NCI-H69 (cell line): ENCODE measurements around the gene RCVRN.

ENCODE experiments used
- DNase-seq: peaks from one replicate; lab custom pipeline; 2025; lab: John Stamatoyannopoulos, UW

Gene RCVRN

GRCh38 chr17:9905078-9905415 is at the start of gene RCVRN:
Gene RCVRN (minus strand): TSS chr17:9905271. CDS start chr17:9905180, 91 bp downstream.
- DNase-seq = no peak

- no peak for DNase-seq
These were observed 48.4 kb upstream of the RCVRN start for GRCh38 chr17:9953492-9953891.

GRCh38 chr17:9951803-9952202 is 46.7 kb upstream of the RCVRN start:
- DNase-seq = no peak

DNA sequence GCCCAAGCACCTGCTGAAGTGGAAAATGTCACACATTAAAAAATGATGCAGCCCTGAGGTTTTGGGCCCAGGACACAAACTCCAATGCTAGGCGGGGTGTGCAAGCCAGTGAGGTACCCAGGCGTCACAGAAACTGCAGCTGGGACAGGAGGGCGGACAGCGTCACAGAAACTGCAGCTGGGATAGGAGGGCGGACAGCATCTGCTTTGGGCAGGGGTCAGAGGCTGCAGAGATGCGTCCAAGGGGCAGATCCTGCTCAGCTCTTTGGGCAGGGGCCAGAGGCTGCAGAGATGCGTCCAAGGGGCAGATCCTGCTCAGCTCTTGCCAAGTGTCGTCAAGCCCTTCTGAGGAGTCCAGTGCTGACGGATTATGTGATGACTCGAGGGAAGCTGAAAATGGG is 43.9 kb upstream of the RCVRN start:
- DNase-seq = no peak

- DNase-seq = no peak
These were observed 39.6 kb upstream of the RCVRN start for GRCh38 chr17:9944704-9945103.

GRCh38 chr17:9943343-9943742 is 38.3 kb upstream of the RCVRN start:
- DNase-seq = no peak

- DNase-seq = no peak
These were observed 37.8 kb upstream of the RCVRN start for GRCh38 chr17:9942885-9943284.

DNA sequence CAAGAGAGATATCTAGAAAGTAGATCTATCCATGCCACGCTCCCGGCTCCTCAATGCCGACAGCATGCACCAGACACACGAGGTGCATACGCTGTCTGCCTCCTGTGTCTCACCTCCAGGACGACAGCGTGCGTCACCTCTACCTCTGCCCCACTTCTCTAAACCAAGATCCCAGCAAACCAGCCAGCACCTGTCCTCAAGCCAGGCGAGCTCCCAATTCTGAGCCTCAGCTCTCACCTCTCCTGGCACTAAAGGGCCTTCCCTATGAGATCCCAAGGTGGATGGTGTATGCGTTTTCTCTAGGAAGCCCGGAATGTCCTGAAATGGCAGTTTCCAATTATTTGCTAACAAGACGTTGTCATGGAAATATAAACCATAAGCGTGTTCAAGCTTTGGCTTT is 36.2 kb upstream of the RCVRN start:
- DNase-seq = no peak

DNA sequence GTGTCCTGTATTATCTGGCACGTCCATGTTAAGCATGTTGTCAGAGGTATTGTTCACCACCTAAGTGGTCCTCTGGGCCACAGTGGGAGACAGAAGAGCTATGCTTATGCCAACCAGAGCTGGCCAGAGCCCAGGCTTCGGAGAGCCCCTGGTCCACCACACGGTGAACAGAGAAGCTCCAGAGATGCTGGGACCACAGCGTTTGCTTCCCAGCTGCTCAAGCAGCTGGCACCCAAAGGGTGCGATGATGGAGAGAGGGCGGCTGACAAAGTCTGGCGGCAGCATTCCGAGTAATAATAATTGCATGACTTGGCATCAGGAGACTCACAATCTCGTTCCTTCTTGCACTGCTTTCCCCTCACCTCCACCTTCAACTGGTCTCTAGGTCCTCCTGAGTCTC is 35.8 kb upstream of the RCVRN start:
- DNase-seq = no peak

DNA sequence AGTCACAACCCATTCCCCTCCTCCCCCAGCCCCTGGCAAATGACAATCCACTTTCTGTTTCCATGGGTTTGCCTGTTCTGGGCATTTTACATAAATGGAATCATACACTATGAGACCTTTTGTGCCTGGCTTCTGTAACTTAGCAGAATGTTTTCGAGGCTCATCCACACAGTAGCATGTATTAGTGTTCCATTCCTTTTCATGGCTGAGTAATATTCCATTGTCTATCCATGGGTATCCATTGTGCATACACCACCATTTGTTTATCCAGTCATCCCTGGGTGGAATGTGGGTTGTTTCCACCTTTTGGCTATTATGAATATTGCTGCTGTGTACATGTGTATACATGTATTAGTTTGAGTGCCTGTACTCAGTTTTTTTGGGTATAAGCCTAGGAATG is 33.7 kb upstream of the RCVRN start:
- no peak for DNase-seq

DNA sequence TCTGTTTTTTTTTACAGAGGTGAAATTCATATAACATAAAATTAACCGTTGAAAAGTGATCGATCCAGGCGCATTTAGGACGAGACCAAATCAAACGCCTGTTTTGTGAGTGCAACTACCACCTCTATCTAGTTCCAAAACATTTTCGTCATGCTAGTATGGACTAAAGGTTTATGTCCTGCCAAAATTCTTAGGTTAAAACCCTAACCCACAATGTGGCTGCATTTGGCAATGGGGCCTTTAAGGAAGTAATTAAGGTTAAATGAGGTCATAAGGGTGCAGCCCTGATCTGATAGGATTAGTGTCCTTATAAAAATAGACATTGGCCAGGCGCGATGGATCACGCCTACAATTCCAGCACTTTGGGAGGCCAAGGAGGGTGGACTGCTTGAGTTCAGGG is 32.8 kb upstream of the RCVRN start:
- no peak for DNase-seq

DNA sequence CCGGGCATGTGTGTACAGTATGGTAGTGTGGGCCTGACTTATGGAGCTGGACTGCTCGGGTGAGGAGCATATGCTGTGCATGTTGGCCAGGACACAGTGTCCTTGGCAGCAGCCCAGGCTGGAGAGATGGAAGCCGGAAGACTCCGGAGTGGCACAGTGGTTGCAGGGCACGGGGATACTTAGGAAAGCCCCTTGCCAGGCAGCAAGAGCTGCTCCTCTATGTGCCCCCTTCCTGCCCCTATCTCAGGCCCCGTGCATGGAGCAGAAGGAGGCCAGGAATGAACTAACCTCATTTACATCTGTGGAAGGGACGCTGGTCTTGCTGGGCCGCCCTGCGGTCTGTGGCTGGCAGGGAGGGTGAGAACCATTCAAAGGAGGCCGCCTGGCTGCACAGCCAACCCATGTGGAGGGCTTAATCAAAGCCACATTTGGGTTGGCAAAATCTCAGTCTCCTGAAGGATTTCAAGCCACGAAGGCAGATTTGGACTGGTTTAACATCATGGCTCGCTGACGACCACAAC is 32.2 kb upstream of the RCVRN start:
- DNase-seq = no peak

- DNase-seq = no peak
These were observed 31.0 kb upstream of the RCVRN start for GRCh38 chr17:9936095-9936494.

GRCh38 chr17:9935408-9935807 is 30.3 kb upstream of the RCVRN start:
- DNase-seq = no peak

GRCh38 chr17:9934331-9934730 is 29.3 kb upstream of the RCVRN start:
- no peak for DNase-seq

GRCh38 chr17:9932491-9932890 is 27.4 kb upstream of the RCVRN start:
- DNase-seq = no peak

- no peak for DNase-seq
These were observed 26.2 kb upstream of the RCVRN start for GRCh38 chr17:9931144-9931741.

- no peak for DNase-seq
These were observed 24.8 kb upstream of the RCVRN start for GRCh38 chr17:9929871-9930270.

DNA sequence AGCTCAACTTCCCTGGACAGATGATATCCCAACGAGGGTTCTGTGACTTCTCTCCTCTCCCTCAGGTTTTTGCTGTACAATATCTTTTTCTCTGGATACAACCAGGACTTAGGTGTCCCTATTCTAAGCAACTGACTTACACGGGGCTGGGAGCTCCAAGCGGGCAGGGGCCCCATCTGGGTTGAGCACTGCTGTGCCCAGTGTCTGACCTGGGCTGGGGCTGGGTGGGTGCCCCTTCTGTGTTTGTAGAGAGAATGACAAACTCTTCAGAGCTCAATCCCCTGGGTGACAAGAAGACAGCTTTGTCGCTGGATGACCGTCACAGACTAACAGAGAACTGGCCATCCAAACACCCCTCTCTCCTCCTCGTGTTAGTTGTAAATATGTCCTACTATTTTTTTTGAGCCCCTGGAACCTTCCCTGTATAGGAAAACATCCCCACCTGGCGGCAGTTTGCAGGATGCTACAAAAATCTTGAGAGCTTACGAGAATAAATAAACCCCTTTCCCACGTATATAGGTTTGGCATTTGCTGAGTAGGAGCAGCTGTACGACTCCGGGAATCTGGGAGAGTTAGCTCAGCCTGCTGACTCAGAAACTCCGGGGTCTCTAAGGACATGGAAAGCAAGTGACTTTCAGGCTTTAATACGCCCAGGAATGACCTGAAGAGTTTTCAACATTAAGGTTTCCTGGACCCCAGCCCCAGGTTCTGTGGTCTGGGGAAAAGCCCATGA is 23.7 kb upstream of the RCVRN start:
- peak; percentile 4 for DNase-seq

DNA sequence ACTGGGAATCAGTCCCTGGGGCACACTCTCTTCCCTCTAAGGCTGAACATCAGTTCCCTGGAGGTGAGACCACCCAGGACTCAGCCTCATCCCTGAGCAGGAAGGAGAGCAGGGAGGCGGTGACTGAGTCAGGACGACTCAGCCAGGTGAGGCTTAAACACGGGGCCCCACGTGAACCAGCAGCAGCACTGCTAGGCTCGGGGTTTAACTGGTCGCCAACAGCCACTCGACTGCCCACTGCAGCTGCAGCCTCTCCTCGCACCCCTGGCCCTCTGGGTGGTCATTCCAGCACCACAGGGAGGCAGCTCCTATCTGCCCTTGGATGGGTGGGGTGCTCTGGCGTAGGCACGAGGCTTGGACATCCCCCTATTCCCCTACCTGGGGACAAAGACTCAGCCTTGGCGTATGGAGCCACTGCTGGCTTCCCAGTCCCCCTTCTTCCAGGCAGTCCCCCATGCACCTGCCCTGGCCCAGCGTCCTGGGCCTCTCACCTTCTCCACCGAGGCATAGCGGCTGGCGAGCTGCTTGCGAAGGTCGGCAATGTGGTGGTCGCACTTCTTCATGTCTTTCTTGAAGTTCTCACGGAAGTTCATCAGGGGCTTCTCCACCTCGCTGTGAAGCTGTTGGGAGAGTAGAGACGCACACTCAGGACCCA is 21.2 kb upstream of the RCVRN start:
- no peak for DNase-seq

- DNase-seq = no peak
These were observed 20.4 kb upstream of the RCVRN start for GRCh38 chr17:9925457-9925856.

DNA sequence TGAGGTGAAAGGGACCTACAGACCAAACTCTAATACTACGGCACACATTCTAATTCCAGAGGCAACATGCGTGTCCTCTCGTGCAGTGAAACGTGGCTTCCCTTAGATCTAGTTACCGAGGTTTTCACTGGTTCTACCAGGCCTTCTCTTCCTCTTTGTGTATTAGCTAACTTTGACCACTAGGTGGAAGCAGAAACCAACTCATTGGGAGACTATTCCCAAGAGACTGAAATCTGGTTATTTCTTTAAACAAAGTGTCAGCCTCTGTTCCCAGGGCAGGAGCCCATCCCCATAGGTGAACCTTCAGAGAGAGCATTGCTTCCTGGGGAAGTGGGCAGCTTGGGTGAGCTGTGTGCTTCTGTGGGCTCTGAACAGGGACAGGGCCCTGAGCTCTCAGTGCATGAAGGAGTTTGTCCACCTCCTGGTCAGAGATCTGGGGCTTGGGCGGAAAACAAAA is 19.7 kb upstream of the RCVRN start:
- DNase-seq = peak; percentile 43
